ENCODE data around the gene SGCE. TPM values are rescaled to one million over a fixed set of nuclear protein-coding genes. Genes with fewer than 3 reads are reported as not detected.

SGCE gene
- total and polyA plus RNA-seq, 4 donors, result 42.2 to 105 (median 78.4) TPM

DNA sequence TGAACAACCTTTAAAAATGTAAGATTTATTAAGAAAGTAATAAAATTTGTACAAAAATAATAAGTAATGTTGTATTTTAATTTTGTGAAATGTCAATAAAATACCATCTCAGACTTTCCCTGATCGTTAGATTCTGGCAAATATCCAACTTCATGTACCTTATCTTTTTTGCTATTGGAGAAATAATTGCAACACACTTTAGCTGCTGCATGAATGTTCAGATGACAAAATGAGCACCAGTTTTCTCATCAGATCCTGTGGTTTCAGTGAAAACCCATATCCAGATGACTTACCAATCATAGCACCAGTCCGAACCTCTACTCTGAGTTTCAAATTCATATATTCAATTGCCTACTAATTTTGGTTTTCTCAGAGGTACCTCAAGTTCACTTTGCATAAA is 76.5 kb downstream of the SGCE start:
- Histone ChIP-seq H3K4me1 (ENCODE audit: control insufficient read depth in 1 of 2, insufficient read depth in 2 of 2, low read length in 2 of 2) (no peaks in the 10 kb centered on the region), H3K27ac (ENCODE audit: low read depth in 1 of 2, low read length in 2 of 2) (no peak overlapping the region), H3K27me3 (ENCODE audit: control insufficient read depth in 1 of 2, insufficient read depth in 2 of 2, low read length in 1 of 2) (no peaks in the 10 kb centered on the region), H3K36me3 (ENCODE audit: control insufficient read depth in 1 of 2, insufficient read depth in 2 of 2, low read length in 1 of 2) (no peaks in the 10 kb centered on the region), H3K9me3 (ENCODE audit: control insufficient read depth, low read length) (peaks cover 5% of the 10 kb centered on the region), H3K4me3 (ENCODE audit: low read length in 2 of 2) (no peak overlapping the region)
- WGBS, 2 donors, result 93% methylated on average over 2 of the region's 2 CpGs
- ATAC-seq (ENCODE audit: low FRiP score) (no peak), DNase-seq (no peak)
- intact Hi-C loops (cut with DNase I), result no loop called here

DNA sequence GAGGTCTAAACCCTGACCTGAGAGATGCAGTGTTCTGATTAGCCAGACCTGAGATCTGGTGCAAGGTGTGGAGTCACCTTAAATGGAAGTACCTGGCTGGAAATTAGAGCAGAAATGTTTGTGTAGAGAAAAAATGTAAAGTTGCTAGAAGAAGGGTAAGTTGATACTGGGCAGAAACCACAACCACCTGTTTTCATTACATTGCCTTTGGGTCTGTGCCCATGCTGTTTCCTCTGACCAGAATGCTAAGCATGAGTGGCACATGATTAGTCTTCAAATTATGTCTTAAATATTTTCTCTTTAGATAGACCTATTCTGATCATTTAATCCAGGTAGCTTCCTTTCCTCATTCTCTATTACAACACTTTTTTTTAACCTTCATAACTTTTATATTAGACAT is 77.3 kb downstream of the SGCE start:
- ATAC-seq (ENCODE audit: low FRiP score), result no peak
- DNase-seq, result no peak
- Histone ChIP-seq H3K9me3 (ENCODE audit: control insufficient read depth, low read length) (peaks cover 5% of the 10 kb centered on the region), H3K36me3 (ENCODE audit: control insufficient read depth in 1 of 2, insufficient read depth in 2 of 2, low read length in 1 of 2) (no peaks in the 10 kb centered on the region), H3K4me3 (ENCODE audit: low read length in 2 of 2) (no peak overlapping the region), H3K4me1 (ENCODE audit: control insufficient read depth in 1 of 2, insufficient read depth in 2 of 2, low read length in 2 of 2) (no peaks in the 10 kb centered on the region), H3K27ac (ENCODE audit: low read depth in 1 of 2, low read length in 2 of 2) (no peak overlapping the region), H3K27me3 (ENCODE audit: control insufficient read depth in 1 of 2, insufficient read depth in 2 of 2, low read length in 1 of 2) (no peaks in the 10 kb centered on the region)
- intact Hi-C loops (cut with DNase I), result no loop called here

DNA sequence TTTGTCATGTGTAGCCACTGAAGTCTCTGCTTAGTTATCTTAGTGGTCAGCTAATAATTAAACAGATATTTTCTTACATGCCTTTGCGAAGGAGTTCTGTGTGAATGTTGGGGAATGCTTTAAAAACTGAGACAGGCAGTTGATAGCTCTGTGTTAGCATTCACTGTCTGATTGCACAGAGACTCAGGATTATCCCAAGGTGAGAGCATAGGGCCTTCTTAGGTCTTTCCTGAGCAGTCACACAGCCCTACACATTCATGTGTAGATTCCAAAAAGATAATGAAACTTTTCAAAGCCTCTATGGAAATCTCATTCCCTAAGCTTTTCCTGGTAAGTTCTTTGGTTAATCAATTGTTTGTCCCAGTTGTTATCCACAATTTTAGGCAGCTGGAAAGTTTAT is 78.6 kb downstream of the SGCE start:
- Histone ChIP-seq H3K4me3 (ENCODE audit: low read length in 2 of 2) (no peak overlapping the region), H3K4me1 (ENCODE audit: control insufficient read depth in 1 of 2, insufficient read depth in 2 of 2, low read length in 2 of 2) (no peaks in the 10 kb centered on the region), H3K27ac (ENCODE audit: low read depth in 1 of 2, low read length in 2 of 2) (no peak overlapping the region), H3K36me3 (ENCODE audit: control insufficient read depth in 1 of 2, insufficient read depth in 2 of 2, low read length in 1 of 2) (no peaks in the 10 kb centered on the region), H3K27me3 (ENCODE audit: control insufficient read depth in 1 of 2, insufficient read depth in 2 of 2, low read length in 1 of 2) (no peaks in the 10 kb centered on the region), H3K9me3 (ENCODE audit: control insufficient read depth, low read length) (peaks cover 5% of the 10 kb centered on the region)
- no peak for ATAC-seq (ENCODE audit: low FRiP score)
- WGBS, 2 donors, result 95 to 97% methylated on average over 1 of the region's 1 CpG
- DNase-seq, result no peak
- intact Hi-C loops (cut with DNase I), result no loop called here

DNA sequence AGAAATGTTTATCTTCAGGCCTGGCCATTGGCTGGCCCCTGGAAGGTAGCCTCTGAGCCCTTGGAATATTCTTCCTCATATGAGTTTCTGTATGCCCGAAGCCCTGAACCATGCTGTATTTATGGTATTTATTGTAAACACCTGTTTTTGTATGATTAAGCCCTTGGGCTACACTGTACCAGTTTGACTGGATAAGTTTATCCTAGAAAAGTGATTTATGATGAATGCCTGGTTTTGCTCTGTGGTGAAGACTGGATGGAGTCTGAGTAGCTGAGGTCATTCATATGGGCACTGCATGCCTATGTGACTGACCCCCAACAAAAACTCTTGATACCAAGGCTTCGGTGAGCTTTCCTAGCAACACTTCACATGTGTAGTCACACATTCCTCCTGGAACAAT is 79.6 kb downstream of the SGCE start:
- 95 to 97% methylated on average over 2 of the region's 2 CpGs for WGBS, 2 donors
- no peaks in the 10 kb centered on the region for H3K36me3 ChIP-seq (ENCODE audit: control insufficient read depth in 1 of 2, insufficient read depth in 2 of 2, low read length in 1 of 2)
- no peak overlapping the region for H3K4me3 ChIP-seq (ENCODE audit: low read length in 2 of 2)
- DNase-seq (no peak), ATAC-seq (ENCODE audit: low FRiP score) (no peak)
- H3K27me3 ChIP-seq (ENCODE audit: control insufficient read depth in 1 of 2, insufficient read depth in 2 of 2, low read length in 1 of 2), result no peaks in the 10 kb centered on the region
- H3K4me1 ChIP-seq (ENCODE audit: control insufficient read depth in 1 of 2, insufficient read depth in 2 of 2, low read length in 2 of 2), result no peaks in the 10 kb centered on the region
- intact Hi-C loops (cut with DNase I), result no loop called here
- no peak overlapping the region for H3K27ac ChIP-seq (ENCODE audit: low read depth in 1 of 2, low read length in 2 of 2)
- H3K9me3 ChIP-seq (ENCODE audit: control insufficient read depth, low read length), result peaks cover 5% of the 10 kb centered on the region

DNA sequence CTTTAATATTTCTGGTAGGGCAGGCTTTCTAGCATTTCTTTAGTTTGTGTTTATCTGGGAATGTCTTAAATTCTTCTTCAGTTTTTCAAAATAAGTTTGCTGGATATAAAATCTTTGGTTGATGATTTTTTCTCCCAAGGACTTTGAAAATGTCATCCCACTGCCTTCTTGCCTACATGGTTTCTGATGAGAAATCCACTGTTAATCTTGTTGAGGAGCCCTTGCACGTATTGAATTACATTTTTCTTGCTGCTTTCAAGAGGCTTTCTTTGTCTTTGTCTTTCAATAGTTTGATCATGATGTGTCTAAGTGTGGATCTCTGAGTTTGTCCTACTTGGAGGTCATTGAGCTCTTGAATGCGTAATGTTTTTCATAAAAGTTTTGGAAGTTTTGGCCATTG is 80.3 kb downstream of the SGCE start:
- Histone ChIP-seq H3K36me3 (ENCODE audit: control insufficient read depth in 1 of 2, insufficient read depth in 2 of 2, low read length in 1 of 2) (no peaks in the 10 kb centered on the region), H3K4me1 (ENCODE audit: control insufficient read depth in 1 of 2, insufficient read depth in 2 of 2, low read length in 2 of 2) (no peaks in the 10 kb centered on the region), H3K27me3 (ENCODE audit: control insufficient read depth in 1 of 2, insufficient read depth in 2 of 2, low read length in 1 of 2) (no peaks in the 10 kb centered on the region), H3K4me3 (ENCODE audit: low read length in 2 of 2) (no peak overlapping the region), H3K9me3 (ENCODE audit: control insufficient read depth, low read length) (peaks cover 5% of the 10 kb centered on the region), H3K27ac (ENCODE audit: low read depth in 1 of 2, low read length in 2 of 2) (no peak overlapping the region)
- intact Hi-C loops (cut with DNase I), result no loop called here
- 94 to 97% methylated on average over 2 of the region's 2 CpGs for WGBS, 2 donors
- no peak for ATAC-seq (ENCODE audit: low FRiP score)
- no peak for DNase-seq

DNA sequence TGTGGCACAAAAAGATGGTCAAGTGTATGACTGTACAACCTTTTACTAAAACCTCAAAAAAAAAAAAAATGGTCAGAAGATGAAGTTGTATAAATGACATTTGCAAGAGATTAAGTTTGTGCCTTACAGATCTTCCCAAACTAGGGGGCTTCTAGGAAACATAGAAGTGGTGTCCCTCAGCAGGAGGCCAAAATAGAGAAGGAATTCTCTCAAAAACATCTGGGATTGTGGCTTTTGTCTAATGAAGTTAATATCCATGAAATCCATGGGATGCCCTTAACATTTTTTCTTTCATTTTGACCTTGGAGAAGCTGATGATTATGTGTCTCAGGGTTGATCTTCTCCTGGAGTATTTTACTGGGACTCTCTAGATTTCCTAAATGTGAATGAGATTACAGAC is 84.1 kb downstream of the SGCE start:
- H3K36me3 ChIP-seq (ENCODE audit: control insufficient read depth in 1 of 2, insufficient read depth in 2 of 2, low read length in 1 of 2), result no peaks in the 10 kb centered on the region
- H3K9me3 ChIP-seq (ENCODE audit: control insufficient read depth, low read length), result peaks cover 3% of the 10 kb centered on the region
- ATAC-seq (ENCODE audit: low FRiP score) (no peak), DNase-seq (no peak)
- H3K4me3 ChIP-seq (ENCODE audit: low read length in 2 of 2), result no peak overlapping the region
- intact Hi-C loops (cut with DNase I), result no loop called here
- H3K4me1 ChIP-seq (ENCODE audit: control insufficient read depth in 1 of 2, insufficient read depth in 2 of 2, low read length in 2 of 2), result no peaks in the 10 kb centered on the region
- no peak overlapping the region for H3K27ac ChIP-seq (ENCODE audit: low read depth in 1 of 2, low read length in 2 of 2)
- H3K27me3 ChIP-seq (ENCODE audit: control insufficient read depth in 1 of 2, insufficient read depth in 2 of 2, low read length in 1 of 2), result no peaks in the 10 kb centered on the region

DNA sequence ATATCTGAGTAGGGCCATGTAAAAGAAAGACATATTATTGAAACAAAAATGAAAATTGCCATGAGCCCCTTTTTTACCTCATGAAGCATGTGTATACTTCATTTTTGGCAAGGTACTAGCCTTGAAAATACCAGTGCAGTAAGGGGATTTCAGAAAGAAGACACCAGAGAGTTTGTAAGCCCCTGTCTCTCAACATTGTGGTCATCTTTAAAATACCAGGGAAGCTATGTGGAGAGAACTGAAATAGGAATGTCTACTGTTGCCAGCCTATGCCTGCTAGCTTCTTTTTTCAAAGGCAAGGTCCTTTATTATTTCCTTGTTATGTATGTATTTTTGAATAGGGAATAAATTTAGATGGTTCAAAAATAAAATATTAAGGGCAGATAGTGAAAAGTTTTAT is 88.5 kb downstream of the SGCE start:
- Histone ChIP-seq H3K4me3 (ENCODE audit: low read length in 2 of 2) (no peak overlapping the region), H3K9me3 (ENCODE audit: control insufficient read depth, low read length) (no peaks in the 10 kb centered on the region)

DNA sequence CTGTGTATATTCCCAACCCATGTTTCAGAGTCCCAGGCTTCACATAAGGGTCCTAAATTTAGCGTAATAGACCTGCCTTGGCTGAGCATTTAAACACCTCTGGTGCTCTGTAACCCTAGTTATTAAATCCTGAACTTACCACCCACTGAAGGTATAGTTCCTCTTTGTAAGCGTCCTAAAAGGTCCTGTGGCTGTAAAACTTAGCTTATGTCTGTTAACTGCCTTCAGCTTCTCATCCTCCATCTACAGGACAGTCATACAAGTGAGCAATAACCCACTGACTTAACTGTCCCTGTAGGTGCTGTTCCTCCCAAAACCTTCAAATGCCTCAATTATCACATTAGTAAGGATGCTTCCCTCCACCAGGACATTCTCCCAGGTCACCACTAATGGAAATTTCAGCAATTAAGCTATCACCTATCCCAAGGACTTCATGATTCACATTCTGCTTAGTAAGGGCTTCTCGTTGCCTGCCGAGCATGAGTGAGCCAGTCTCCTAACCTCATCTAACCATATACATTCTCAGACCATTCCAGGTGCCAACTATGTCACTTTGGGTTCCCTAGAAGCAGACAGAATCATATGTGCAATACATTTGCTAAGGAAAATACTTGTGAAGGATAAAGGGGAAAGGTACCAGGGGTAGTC is 90.6 kb downstream of the SGCE start:
- intact Hi-C loops (cut with DNase I), result no loop called here
- Histone ChIP-seq H3K4me1 (ENCODE audit: control insufficient read depth in 1 of 2, insufficient read depth in 2 of 2, low read length in 2 of 2) (no peaks in the 10 kb centered on the region), H3K4me3 (ENCODE audit: low read length in 2 of 2) (no peak overlapping the region), H3K27me3 (ENCODE audit: control insufficient read depth in 1 of 2, insufficient read depth in 2 of 2, low read length in 1 of 2) (no peaks in the 10 kb centered on the region), H3K36me3 (ENCODE audit: control insufficient read depth in 1 of 2, insufficient read depth in 2 of 2, low read length in 1 of 2) (no peaks in the 10 kb centered on the region), H3K9me3 (ENCODE audit: control insufficient read depth, low read length) (no peaks in the 10 kb centered on the region), H3K27ac (ENCODE audit: low read depth in 1 of 2, low read length in 2 of 2) (no peak overlapping the region)
- 90 to 96% methylated on average over 4 of the region's 4 CpGs for WGBS, 2 donors
- DNase-seq, result no peak
- ATAC-seq (ENCODE audit: low FRiP score), result no peak

More for the DNA sequence above, 88.5 kb downstream of the SGCE start:
- ATAC-seq (ENCODE audit: low FRiP score) (no peak), DNase-seq (no peak)
- no peaks in the 10 kb centered on the region for H3K4me1 ChIP-seq (ENCODE audit: control insufficient read depth in 1 of 2, insufficient read depth in 2 of 2, low read length in 2 of 2)
- no peaks in the 10 kb centered on the region for H3K27me3 ChIP-seq (ENCODE audit: control insufficient read depth in 1 of 2, insufficient read depth in 2 of 2, low read length in 1 of 2)
- no peak overlapping the region for H3K27ac ChIP-seq (ENCODE audit: low read depth in 1 of 2, low read length in 2 of 2)
- intact Hi-C loops (cut with DNase I), result no loop called here
- H3K36me3 ChIP-seq (ENCODE audit: control insufficient read depth in 1 of 2, insufficient read depth in 2 of 2, low read length in 1 of 2), result no peaks in the 10 kb centered on the region

DNA sequence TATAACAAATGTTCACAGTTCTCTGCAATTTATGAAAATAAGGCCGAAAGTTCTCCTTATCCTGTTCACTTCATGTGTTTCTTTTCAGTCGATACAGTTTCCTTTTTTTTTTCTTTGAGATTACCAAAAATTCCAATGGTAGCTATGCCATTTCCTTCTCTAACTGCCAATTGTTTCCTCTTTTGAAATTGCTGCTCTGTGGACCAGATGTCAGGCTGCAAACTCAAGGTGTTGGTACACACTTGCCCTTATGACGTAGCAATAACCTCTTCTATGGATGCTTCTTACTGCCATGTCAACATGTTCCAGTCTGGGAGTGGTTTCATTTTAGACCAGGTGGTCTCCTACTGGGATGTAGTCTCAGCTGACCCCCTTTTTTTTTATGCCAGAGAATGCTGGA is 93.4 kb downstream of the SGCE start:
- 56 to 61% methylated on average over 3 of the region's 3 CpGs for WGBS, 2 donors
- H3K4me1 ChIP-seq (ENCODE audit: control insufficient read depth in 1 of 2, insufficient read depth in 2 of 2, low read length in 2 of 2), result no peaks in the 10 kb centered on the region
- no peaks in the 10 kb centered on the region for H3K36me3 ChIP-seq (ENCODE audit: control insufficient read depth in 1 of 2, insufficient read depth in 2 of 2, low read length in 1 of 2)
- ATAC-seq (ENCODE audit: low FRiP score) (no peak), DNase-seq (no peak)
- no peak overlapping the region for H3K27ac ChIP-seq (ENCODE audit: low read depth in 1 of 2, low read length in 2 of 2)
- H3K9me3 ChIP-seq (ENCODE audit: control insufficient read depth, low read length), result no peaks in the 10 kb centered on the region
- intact Hi-C loops (cut with DNase I), result no loop called here
- no peak overlapping the region for H3K4me3 ChIP-seq (ENCODE audit: low read length in 2 of 2)
- H3K27me3 ChIP-seq (ENCODE audit: control insufficient read depth in 1 of 2, insufficient read depth in 2 of 2, low read length in 1 of 2), result no peaks in the 10 kb centered on the region
